GM21423 (cell line): Measurements from ENCODE around the gene RTN4IP1.
"Not testable (repeated sequence)": the region's sequence is repeated elsewhere in the genome, so short reads cannot be mapped to it uniquely, and the experiment has no call there.

ENCODE experiments used
- ATAC-seq: cut with Tn5 transposase; IDR thresholded peaks from one replicate; pipeline ENCODE4 v1.9.1; 2021; ENCODE audit warnings: mild to moderate bottlenecking, moderate library complexity; ENCODE audit not compliant: unreplicated experiment

The RTN4IP1 gene

DNA sequence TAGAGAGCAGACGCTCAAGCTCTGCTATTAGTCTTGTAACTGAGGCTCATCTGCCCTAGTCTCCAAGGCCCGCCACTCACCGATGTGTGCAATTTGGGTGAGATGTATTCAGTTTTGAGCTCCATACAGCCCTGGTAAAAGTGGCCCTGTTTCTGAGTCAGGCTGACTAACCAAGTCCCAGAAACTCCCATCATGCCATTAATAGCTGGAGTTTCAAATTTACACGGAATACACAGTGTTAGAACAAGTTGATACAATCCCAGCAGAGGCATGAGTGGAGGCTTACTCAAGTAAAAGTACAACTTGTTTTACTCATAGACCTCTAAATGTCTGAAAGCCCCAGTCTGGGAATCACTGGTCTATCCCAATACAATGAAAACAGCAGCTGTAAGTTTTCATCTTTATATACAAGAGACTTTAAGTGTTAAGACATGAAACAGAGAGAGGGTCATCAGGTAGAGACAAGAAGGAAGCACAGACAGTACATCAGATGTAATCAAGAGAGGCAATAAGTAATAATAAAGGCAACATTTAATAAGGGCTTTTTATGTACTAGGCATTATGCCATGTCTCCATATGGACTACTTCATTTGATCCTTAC, 42.4 kb downstream of the RTN4IP1 start:
- ATAC-seq = no peak

DNA sequence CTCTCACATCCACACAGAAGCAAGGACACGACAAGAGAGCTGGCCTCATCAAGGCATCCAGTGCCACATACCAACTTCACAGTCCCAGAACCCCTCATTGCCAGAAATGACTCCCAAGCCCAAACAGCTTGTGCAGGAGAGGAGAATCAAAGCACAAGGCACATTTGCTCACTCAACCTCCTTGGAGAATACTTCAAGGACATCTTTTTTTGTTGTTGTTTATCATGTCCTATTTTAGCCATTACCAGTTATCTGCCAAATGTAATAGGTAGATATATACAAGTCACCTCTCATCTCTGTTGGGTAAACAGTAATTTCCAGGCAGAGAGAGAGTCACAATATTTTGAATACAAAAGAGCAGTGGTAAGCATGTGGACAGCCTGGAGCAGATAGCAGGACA, 47.8 kb downstream of the RTN4IP1 start:
- ATAC-seq = no peak

DNA sequence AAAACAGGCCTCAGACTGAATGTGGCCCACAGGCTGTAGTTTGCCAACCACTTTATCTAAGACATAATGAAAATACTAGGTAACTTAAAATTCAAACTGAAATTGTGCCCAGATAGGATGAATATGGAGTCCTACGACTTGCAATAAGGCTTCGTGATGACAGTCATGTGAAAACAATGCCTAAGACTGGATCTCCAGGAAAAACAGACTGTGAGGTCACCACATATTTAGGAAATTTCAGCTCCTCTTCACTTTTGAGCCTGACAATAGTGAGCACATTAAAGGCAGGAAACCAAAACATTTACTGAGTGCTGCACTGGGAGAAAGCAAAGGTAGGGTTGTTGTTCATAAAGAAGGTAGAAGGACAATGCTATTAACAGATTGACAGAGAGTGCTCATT, 50.0 kb downstream of the RTN4IP1 start:
- no peak for ATAC-seq

DNA sequence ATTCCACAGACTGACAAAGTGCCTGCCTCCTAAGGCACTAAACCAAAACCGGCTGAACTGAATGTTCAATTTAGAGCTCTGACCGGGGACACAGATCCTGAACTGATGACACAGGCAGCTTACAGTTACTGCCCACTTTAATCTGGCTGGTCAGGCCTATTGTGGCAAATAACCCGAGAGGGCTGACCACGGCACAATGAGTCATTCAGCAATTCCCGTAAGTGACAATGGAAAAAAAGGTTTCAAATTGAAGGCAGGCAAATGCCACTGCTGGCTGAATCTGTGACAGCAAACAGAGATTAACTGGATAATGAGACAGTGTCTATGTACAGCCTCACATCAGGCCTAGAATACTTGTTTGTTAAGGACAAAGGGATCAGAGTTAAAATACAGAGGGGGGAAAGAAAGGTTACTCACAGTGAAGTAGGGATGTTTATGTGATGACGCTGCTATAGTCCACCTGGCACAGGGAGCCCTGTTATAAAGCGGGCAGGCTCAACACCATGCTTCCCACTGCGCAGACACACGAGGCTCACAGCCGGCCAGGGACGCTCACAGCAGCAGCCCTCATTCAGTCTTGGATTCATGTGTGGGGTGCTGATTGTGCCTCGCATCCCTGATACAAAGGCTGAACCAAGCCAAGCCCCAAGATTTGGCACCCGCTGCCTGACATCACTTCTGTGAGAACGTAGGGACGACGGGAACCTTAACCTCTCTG, 54.4 kb downstream of the RTN4IP1 start:
- ATAC-seq = no peak

DNA sequence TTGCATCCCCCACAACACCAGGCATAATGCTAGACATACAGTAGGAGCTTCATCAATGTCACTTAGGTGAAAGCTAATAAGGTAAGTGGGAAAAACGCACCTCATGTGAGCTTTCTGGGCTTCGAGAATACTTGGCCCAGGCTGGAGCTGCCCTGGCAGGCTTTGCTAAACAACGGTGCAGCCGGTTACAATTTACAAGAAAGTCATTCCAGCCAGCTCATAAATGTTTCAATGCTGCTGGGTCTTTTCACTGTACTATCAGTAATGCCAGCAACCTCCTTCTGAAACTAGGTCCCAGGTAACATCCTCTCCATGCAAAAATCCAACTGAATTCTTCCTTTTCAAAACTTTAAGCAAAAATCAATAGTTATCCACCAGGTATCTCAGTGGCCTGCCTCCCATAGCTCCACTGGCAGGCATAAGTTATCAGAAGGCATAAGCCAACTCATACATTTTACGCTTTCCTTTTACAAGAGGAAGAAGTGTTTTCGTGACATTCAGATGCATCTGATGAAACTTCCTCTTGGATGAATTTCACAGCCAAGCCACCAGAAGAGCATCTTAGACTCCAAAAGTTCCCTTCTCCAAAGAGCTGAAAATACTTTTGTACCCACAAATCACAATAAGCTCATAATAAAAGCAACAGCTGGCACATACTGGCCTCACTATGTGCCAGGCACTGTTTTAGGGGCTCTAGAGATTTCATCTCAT, 56.3 kb downstream of the RTN4IP1 start:
- no peak for ATAC-seq

DNA sequence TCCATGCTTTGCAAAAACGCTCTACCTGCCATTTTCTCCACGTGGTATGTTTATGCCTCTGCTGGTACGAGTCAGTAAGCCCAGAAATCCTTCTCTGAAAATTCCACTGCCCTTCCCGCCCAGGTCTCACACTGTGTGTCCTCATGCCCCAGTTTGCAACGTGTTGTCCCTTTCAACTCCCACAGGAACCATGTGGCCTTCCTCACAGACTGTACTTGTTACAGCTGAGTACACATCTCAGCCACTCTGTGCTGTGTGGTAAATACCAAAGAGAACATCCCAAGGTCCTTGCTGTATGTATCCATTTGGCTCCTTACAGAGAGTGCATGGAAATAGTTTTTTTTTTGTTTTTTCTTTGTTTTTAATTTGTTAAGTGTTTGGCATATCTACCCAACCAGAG, 56.9 kb downstream of the RTN4IP1 start:
- ATAC-seq = no peak

DNA sequence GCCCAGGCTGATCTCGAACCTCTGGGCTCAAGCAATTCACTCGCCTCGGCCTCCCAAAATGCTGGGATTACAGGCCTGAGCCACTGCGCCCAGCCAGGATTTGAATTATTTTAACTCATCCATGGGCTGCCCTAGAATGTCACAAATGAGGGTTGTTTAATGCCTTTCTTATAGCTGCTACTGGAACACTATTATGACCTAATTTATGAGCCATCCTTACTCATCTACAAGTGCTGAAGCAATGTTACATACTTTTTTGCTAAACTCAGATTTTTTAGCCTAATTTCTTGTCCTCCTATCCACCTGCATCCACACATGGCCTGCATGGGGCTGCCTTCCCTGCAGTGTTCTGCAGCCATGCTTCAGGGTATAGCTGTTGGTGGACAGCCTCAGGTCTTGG, 59.9 kb downstream of the RTN4IP1 start:
- ATAC-seq = no peak

DNA sequence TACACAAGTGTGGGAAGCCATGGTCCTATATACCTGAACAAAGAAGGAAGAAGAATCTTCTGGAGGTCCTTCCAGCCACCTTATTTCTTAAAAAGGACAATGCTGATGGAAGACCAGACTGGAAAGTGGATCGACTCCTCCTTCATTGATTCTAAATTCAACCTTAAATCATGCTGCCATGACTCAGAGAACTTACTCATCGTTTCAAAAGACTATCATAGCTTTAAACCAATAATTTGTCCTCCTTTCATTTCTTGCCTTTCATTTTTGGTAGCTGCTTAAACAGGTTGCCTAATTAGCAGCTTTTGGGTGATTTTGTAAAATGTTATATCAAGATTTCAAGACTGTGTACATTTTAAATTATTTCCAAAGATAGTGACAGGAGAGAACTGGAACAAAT, 60.8 kb downstream of the RTN4IP1 start:
- ATAC-seq = no peak

DNA sequence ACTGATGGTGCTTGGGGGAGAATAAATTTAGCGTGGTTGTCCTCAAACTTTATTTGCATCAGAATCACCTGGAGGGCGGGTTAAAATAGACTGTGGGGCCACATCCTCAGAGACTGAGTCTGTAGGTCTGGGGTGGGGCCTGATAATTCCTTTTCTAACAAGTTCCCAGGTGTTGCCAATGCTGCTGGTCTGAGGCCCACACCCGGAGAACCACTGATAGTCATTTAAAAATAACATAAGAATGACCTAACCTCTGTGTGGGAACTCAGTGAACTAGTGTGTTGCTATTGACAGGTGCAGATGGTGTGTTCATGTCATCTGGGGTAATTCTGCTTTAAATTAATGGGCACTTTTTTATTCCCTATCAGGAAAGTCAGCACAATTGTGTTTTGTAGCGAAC, 64.8 kb downstream of the RTN4IP1 start:
- no peak for ATAC-seq

DNA sequence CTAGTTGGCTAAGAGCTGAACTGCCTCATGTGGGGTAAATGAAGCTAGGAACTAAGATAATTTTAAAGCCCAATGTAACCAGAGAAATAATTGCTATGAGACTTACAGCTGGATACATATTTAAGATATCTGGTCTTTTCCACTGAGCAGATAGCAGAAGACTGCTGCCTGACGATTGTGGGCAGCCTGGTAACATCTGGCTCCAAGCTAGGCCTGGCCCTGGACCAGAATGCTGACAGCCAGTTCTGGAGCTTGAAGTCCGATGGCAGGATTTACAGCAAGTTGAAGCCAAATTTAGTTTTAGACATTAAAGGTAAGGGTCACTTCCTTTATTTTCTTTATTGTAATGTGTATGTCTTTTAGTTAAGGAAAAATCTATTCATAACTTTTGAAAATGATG, 65.7 kb downstream of the RTN4IP1 start:
- no peak for ATAC-seq

DNA sequence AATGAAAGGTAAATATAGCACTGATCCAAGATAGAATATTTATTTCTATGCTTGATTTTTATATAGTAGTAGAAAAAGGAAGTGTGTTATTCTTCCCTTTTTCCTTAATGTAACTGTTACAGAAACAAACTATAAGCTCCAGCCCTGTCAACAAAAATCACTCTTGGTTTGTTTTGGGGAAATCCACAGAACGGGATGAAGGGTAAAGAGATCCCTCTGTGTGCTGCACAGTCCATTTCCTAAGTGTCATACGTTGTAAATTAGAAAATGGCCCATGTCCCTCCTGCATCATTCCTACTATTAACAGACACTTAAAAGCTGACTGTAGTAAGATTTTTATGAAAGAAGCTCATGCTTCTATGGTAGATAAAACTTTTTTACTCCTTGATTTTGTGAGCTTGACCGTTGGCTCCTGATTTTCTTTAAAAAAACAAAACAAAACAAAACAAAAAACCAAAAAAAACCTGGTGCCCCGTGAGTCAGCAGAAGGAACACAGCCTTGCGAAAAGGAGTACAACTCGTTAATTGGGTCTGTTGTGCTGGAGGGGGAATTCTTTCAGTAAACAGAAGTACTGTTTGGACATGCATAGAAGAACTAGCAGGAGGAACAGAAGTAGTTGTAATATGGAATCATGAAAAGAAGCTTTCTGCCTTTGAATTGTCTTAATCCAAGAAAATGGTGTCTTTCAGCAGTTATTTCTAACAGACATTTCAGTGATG, 67.5 kb downstream of the RTN4IP1 start:
- ATAC-seq = no peak

DNA sequence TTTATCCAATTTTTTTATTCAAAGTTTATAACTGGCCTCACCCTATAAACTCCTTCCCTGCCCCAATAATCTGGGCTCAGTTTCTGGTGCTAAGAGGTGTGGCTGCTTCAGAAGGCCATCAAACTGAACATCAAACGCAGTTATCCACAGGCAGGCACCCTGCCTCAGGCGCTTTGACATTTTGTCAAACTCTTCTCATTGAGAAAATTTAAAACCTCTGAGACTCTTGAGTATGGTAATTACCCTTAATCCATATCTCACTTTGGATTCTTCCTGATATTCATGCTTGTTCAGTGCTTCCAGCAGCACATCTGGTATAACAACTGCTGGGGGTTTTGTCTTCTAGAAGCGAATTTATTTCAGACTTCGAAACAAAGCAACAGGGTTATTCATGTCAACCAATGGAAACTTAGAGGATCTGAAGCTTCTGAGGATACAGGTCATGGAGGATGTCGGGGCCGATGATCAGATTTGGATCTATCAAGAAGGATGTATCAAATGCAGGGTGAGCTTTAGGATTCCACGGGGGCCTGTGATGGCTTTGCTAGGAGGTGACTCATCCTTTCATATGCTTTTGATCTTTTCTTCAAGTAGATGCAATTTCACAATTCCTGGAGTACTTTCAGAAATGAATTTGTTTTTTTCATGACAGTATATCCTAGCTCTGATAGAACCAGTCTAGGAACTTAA, 68.2 kb downstream of the RTN4IP1 start:
- ATAC-seq = no peak

DNA sequence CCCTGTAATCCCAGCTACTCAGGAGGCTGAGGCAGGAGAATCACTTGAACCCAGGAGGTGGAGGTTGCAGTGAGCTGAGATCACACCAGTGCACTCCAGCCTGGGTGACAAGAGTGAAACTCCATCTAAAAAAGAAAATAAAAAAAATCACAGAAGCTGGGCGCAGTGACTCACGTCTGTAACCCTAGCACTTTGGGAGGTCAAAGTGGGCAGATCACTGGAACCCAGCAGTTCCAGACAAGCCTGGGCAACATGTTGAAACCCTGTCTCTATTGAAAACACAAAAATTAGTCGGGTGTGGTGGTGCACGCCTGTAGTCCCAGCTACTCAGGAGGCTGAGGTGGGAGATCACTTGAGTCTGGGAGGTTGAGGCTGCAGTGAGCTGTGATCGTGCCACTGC, 69.6 kb downstream of the RTN4IP1 start:
- not testable (repeated sequence) for ATAC-seq

DNA sequence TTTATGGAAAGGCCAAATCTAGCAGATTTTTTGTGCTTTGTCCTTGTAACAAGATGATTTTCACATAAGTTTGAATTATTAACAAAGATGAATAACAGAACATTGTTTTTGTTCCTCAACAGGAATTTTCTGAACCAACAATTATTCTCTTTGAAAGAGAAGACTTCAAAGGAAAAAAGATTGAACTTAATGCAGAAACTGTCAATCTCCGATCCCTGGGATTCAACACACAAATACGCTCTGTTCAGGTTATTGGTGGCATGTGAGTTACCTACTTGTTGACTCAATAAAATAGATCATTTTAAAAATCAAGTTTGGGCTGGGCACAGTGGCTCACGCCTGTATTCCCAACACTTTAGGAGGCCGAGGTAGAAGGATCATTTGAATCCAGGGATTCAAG, 70.9 kb downstream of the RTN4IP1 start:
- no peak for ATAC-seq

DNA sequence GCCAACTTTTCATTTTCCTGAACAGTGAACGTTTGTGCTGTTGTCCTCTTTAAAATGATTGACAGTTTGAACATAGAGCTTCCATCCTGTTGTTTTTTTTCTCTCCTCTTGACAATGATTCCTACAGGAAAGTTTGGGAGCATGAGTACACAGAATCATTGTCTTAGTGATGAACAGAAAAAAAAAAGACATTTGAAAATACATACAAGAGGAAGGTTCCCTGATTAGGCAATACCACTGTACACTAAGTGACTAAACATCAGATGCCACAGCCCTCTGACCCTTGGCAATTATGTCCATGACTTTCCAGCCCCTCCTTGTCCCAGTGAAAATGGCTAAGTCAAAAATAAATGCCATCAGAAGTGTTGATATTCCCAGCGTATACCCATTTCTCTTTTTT, 71.5 kb downstream of the RTN4IP1 start:
- no peak for ATAC-seq

DNA sequence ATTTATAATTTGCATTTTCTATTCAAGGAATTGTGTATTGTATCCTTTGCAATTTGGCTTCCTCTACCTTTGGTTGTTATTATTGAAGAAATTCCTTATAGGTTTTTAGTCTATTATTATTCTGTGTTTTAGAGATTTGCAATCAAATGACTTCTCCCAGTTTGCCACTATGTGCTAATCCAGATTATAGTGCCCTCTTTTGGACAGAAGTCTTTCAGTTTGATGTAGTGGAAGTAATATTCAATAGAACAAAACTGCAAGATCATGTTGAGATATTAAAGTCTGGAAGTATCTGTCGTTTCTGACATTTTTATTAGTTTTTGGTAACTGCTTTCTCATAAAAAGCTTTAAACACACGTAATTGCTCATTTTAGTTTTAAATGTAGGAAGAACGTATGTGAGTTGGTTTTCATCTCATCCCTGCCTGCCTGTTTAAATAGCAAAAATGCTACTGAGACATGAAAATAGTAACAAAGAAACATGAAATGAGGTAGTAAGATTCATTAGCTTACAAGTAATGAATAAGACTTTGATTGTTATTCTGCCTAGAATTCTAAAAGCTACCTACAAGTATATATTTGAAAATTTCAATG, 72.8 kb downstream of the RTN4IP1 start:
- ATAC-seq = no peak

DNA sequence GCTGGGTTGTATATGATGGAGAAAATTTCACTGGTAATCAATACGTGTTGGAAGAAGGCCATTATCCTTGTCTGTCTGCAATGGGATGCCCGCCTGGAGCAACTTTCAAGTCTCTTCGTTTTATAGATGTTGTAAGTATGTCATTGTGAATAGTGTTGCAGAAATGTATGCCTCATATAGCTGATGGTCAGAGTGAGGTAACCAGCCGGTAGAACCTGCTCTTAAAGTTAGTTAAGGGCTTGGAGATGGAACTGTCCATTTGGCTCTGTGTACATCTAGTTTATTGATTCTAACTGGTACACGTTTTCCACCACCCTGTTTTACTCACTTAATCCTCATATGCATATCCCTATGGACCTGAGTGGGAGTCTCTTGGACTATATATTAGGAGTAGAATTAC, 73.5 kb downstream of the RTN4IP1 start:
- ATAC-seq = no peak

DNA sequence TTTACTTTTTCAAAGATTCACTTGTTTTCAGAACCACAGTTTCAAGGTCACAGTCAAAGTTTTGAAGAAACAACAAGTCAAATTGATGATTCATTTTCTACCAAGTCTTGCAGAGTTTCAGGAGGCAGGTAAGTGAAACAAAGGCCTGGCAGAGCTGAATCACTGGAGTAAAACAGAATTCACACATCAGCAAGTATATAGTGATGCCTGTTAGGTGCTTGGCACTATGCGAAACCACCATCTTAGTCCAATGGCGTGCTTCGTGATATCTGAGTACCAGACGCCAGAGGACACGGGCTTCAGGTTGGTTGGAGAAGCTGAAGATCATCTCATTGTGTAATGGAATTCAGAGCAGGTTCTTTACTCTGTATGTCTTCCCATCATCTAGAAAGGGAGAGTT, 75.9 kb downstream of the RTN4IP1 start:
- no peak for ATAC-seq

DNA sequence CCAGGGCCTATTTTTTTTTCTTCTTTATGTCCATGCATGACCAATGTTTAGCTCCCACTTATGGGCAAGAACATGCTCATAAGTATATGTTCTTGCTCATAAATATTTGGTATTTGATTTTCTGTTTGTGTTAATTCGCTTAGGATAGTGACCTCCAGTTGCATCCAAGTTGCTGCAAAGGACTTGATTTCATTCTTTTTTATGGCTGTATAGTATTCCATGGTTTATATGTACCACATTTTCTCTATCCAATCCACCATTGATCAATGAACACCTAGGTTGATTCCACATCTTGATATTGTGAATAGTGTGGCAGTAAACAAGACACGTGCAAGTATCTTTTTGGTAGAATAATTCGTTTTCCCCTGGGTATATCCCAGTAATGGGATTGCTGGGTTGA, 78.1 kb downstream of the RTN4IP1 start:
- ATAC-seq = no peak

DNA sequence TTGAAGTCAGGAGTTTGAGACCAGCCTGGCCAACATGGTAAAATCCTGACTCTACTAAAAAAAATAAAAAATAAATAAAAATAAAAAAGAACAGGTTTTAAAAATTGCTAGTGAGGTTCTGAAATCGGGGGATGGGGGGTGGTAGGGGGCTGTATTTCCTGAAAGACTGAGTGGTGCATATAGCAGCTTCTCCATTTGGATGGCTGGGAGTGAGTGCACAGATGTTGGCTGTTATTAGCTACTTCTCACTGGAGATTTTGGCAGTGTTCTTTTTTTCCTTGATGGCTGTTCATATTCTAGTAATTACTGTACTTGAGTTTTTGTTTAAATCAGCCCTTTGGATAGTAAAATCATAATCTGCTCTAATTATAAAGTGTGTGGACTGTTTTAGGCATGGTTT, 79.8 kb downstream of the RTN4IP1 start:
- no peak for ATAC-seq
